ENCODE measurements around the gene SNIP1. TPM values are rescaled to one million over a fixed set of nuclear protein-coding genes. Genes with fewer than 3 reads are reported as not detected.

SNIP1 gene
- total RNA-seq, 6 experiments from 2014 or later, result 6.2 to 10.6 (median 8.8) TPM

DNA sequence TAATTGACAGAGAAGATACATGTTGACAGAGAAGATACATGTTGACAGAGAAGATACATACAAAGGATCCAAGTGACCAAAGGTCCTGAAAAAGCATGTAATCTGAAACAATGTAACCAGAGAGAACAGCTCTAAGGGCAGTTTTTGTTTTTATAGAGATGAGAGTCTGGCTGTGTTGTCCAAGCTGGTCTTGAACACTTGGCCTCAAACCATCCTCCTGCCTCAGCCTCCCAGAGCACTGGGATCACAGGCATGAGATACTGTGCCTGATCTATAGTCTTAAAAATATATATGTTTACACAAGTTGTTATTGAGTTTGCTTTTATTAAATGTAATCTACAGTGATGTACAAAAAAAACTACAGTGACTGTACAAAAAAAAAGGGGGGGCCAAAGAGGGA, 52.0 kb downstream of the SNIP1 start:
- Histone ChIP-seq H3K27ac (no peak overlapping the region), H3K4me1 (peaks cover 0 to 24% (median 4%) of the 10 kb centered on the region in 4 donors), H3K36me3 (peaks cover 0 to 29% (median 11%) of the 10 kb centered on the region in 4 donors), H3K4me3 (no peak overlapping the region), H3K27me3 (no peaks in the 10 kb centered on the region), H3K9me3 (no peaks in the 10 kb centered on the region)
- ATAC-seq (no peak), DNase-seq (no peak)
- intact Hi-C loops (cut with DNase I), result no loop called here
- TF ChIP-seq, protein P1, sequence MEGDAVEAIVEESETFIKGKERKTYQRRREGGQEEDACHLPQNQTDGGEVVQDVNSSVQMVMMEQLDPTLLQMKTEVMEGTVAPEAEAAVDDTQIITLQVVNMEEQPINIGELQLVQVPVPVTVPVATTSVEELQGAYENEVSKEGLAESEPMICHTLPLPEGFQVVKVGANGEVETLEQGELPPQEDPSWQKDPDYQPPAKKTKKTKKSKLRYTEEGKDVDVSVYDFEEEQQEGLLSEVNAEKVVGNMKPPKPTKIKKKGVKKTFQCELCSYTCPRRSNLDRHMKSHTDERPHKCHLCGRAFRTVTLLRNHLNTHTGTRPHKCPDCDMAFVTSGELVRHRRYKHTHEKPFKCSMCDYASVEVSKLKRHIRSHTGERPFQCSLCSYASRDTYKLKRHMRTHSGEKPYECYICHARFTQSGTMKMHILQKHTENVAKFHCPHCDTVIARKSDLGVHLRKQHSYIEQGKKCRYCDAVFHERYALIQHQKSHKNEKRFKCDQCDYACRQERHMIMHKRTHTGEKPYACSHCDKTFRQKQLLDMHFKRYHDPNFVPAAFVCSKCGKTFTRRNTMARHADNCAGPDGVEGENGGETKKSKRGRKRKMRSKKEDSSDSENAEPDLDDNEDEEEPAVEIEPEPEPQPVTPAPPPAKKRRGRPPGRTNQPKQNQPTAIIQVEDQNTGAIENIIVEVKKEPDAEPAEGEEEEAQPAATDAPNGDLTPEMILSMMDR (IDR thresholded peaks at IDR 0.05), result no peak
- no peak for TF ChIP-seq POLR2A (IDR thresholded peaks at IDR 0.05)

DNA sequence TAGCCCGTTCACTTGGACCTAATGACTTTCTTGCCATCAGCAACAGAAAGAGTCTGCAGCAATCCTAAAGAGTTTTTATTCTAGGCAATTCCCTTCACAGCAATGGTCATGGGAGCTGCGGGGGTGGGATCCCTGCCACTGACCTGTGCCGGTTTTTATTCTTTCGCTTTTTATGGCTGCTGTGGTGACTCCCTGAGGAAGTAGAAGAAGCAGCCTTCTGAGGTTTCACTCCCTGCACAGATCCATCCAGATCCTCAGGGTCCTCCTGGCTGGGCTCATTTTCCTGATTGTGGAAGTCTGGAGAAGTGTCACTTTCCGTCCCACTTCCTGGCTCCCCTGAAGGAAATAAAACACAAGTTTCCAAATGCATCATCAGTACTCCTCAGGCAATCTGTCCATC, 52.4 kb downstream of the SNIP1 start:
- no peak overlapping the region for H3K4me3 ChIP-seq
- H3K4me1 ChIP-seq, result peaks cover 0 to 24% (median 4%) of the 10 kb centered on the region in 4 donors
- intact Hi-C loops (cut with DNase I), result no loop called here
- ATAC-seq (no peak), DNase-seq (peak in 1 of 3 donors; percentile 6)
- WGBS (ENCODE audit: insufficient coverage, low coverage, low lambda C conversion rate, missing lambda C conversion rate), result 92% methylated on average over 5 of the region's 5 CpGs
- no peak overlapping the region for H3K27ac ChIP-seq
- H3K27me3 ChIP-seq, result no peaks in the 10 kb centered on the region
- peaks cover 0 to 27% (median 10%) of the 10 kb centered on the region in 4 donors for H3K36me3 ChIP-seq
- no peak for TF ChIP-seq POLR2A (IDR thresholded peaks at IDR 0.05)
- TF ChIP-seq, protein P1 (IDR thresholded peaks at IDR 0.05), result no peak
- H3K9me3 ChIP-seq, result no peaks in the 10 kb centered on the region

DNA sequence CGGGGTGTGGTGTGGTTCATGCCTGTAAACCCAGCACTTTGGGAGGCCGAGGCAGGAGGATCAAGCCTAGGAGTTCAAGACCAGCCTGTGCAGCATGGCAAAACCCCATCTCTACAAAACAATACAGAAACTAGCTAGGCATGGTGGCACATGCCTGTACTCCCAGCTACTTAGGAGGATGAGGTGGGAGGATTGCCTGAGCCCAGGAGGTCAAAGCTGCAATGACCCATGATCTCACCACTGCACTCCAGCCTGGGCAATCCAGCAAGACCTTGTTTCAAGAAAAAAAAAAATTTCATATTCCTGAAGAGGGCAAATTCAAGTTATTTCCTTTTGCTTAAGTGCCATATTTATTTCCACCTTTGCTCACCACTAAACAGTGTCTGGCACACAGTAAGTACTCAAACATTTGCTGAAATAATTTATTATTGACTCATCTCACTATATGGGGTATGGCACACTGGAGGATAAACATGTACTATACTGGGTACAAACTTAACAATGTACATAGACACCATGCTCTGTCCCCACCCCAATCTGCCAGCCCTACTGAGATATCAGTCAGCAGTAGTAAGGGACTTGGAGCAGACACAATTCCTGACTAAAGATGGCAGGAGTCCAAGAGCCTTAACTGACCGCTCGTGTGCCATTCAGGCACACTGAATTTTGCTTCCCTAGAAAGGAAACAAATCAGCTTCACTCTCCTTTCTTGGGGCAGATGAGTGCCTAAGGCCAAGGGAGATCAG, 55.0 kb downstream of the SNIP1 start:
- peaks cover 0 to 26% (median 6%) of the 10 kb centered on the region in 4 donors for H3K36me3 ChIP-seq
- 63% methylated on average over 4 of the region's 4 CpGs for WGBS (ENCODE audit: insufficient coverage, low coverage, low lambda C conversion rate, missing lambda C conversion rate)
- ATAC-seq (peak; percentile 78 to 87 (median 84)), DNase-seq (peak in 1 of 3 donors; percentile 56)
- intact Hi-C loops (cut with DNase I), result no loop called here
- peaks cover 0 to 24% (median 4%) of the 10 kb centered on the region in 4 donors for H3K4me1 ChIP-seq
- no peaks in the 10 kb centered on the region for H3K9me3 ChIP-seq
- peak overlapping the region in 1 of 3 donors; percentile 12 for H3K27ac ChIP-seq
- H3K27me3 ChIP-seq, result no peaks in the 10 kb centered on the region
- no peak overlapping the region for H3K4me3 ChIP-seq
- TF ChIP-seq POLR2A (IDR thresholded peaks at IDR 0.05), result no peak
- TF ChIP-seq, protein P1 (IDR thresholded peaks at IDR 0.05), result no peak

DNA sequence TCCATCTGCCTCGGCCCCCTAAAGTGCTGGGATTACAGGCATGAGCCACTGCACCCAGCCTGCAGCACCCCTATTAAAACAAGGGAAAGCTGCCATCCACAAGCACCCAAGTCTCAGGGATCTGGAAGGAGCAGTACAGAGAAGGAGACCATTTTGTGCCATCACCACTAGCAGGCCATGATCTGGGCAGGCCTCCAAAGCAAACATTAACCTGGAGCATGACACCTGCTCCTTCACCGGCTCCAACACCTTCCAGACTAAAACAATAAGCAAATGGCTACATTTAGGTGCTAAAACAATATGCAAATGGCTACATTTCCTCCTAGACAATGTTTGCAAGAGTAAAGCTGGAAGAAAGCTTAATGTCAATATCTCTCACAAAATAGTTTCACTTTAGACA, 56.3 kb downstream of the SNIP1 start:
- peak; percentile 74 to 87 (median 80) for ATAC-seq
- H3K27me3 ChIP-seq, result no peaks in the 10 kb centered on the region
- H3K4me1 ChIP-seq, result peaks cover 0 to 24% (median 4%) of the 10 kb centered on the region in 4 donors
- H3K36me3 ChIP-seq, result peaks cover 0 to 37% (median 10%) of the 10 kb centered on the region in 4 donors
- H3K9me3 ChIP-seq, result no peaks in the 10 kb centered on the region
- 30% methylated on average over 2 of the region's 2 CpGs for WGBS (ENCODE audit: insufficient coverage, low coverage, low lambda C conversion rate, missing lambda C conversion rate)
- no peak overlapping the region for H3K4me3 ChIP-seq
- intact Hi-C loops (cut with DNase I), result no loop called here
- TF ChIP-seq, protein P1 (IDR thresholded peaks at IDR 0.05), result no peak
- no peak for TF ChIP-seq POLR2A (IDR thresholded peaks at IDR 0.05)
- H3K27ac ChIP-seq, result peak overlapping the region in 1 of 3 donors; percentile 7
- DNase-seq, result peak in 2 of 3 donors; percentile 39 to 80
